ENCODE measurements around the gene MOK.
A peak's percentile ranks its signal among the peaks of the same experiment; 100 is the strongest.

Gene MOK

DNA sequence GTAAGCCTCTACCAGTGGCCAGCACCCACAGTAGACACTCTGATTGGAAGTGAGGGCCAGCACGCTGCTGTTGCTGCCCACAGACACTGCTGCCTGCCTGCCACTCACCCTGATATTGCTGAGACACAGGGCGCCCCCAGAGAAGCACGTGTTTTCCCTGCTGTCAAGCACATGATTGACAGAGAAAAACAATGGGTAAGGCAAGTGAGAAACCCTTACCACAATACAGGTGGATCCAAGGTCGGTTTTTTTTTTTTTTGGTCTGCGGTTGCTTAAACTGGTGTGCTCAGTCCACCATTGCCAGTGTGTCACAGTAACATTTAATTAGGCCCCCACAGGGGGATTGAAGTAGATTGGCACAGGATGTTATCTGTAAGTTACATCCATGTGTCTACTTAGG, 99.4 kb downstream of the MOK start:
- no peak for DNase-seq (ENCODE audit: low spot score)

DNA sequence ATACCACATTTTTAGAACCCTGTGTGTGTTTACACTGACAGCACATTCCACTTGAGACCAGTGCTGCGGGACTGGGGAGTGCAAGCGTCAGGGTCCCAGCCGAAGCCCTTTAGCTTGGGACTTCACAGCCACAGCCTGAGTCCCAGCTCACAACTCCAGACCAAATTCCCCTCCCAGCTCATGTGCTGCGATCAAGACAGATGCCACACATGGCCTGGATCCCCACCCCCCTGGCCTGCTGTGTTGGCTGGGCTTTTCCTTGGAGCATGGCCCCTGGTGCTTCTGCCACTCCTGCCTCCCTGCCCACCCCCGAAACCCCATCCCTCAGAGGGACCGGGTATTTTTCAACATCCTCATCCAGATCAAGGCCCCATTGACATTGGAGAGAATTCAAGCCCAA, 101.6 kb downstream of the MOK start:
- DNase-seq (ENCODE audit: low spot score) = no peak

DNA sequence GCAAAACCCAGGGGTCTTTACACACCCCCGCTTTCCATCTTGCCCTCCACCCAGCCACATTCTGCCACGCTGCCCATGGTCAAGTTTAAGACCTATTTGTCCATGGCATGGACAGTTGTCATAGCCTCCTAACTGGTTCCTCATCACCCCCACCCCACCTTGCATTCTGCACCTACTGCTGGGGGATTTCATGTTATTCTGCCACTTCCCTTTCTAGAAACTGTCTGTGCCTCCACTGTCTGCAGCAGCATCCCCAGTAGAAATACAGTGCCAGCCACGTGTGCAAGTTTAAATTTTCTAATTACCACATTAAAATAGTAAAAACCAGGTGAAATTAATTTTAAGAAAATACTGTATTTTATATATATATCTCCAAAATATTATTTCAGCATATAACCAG, 102.0 kb downstream of the MOK start:
- no peak for DNase-seq (ENCODE audit: low spot score)

DNA sequence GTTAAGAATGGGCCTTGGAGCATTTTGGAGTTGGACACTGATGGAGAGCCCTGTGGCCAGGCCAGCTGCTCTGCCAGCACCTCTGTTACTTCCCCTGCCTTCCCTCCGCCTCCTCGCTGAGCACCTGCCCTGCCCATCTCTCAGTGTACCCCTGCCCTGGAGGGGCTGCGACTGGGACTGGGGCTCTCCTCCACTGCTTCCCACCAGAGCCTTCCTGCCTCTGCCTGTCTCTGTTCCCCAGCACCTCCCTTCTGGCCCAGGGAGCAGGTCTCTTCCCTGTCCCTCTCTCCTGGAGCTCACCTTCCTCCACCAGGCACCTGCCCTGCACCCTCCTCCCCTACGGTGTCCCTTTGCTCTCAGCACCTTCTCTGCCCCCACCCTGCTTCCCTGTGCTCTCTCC, 103.2 kb downstream of the MOK start:
- DNase-seq (ENCODE audit: low spot score) = no peak

DNA sequence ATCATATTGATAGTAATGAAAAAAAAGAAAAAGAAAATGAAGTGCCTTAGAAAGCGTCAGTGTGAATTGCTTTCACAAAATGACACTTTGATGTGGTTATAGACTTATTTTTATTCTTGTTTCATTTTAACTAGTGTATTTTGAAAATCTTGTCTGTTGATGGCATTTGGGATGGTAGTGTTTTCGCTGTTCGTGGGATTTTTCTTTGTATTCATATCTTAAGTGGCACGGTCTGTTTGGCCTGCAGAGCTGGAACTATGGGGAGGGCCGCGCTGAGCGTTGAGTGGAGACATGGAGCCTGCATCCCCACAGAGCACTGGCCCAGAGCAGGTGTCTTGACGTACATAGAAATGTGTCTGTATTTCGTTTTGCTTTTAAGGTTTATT, 103.6 kb downstream of the MOK start:
- DNase-seq (ENCODE audit: low spot score) = no peak

DNA sequence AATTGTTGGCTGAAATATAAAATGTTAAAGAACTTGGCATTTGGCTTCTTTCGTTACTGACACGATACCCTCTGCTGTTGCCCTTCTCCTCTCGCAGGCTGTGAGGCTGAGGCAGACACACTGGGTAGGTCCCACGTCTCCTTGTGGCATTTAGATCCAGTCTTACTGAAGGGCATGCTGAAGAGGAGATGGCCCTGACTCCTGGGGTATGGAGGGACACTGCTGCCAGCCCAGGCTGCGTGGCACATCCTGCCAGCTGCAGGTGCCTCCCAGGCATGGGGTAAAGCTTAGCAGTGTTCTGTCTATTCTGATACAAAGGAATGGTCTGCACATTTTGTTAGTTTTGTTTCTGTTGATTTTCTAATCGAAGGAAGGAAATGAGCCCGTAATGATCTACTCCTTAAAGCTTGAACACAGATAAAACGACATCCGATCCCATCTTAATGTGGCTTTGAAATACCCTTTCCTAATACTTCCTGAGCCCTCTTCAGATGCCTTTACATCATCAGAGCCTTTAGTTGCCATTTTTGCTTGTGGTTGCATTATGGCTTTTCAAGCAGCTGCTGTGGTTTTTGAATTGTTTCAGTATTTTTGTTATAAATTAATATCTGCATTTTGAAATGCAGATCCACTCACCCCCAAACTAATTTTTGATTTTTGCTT, 104.1 kb downstream of the MOK start:
- no peak for DNase-seq (ENCODE audit: low spot score)

DNA sequence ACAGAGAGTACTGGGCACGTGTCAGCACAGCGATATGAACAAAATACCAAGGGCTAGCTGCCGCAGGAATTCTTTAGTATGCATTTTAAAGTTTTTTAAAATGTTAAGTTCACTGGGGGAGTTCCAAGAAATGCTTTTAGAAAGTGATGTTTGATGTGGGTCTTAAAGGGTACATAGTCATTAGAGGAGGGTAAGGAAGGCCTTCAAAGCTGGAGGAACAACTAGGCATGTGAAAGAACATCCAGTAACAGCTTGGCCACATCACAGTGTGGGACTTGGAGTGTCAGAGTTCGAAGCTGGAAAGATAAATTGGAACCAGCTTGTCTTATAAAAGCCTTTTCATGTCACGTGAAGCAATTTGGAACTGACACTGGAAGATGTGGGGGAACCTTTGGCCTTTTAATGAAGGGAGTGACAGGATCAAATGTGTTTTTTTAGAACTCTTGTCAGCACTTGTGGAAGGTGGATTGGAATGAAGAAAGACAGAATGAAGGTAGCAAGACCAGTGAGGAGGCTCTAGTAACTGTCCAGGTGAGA, 107.6 kb downstream of the MOK start:
- DNase-seq (ENCODE audit: low spot score) = no peak

DNA sequence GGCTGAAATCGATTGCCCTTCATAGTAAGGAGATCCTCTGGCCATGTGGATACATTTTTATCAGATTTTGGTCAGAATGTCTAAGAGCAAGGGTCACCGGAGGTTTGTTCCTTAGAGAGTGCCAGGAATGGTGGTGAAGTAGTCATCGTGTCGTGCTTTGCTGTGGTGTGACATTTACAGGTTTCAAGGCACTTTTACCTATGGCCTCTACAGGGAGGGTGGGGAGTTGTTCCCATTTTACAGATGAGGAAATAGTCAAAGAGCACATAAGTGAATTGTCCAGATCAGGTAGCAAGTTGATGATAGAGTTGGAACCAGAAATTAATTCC, 108.1 kb downstream of the MOK start:
- DNase-seq (ENCODE audit: low spot score) = no peak

DNA sequence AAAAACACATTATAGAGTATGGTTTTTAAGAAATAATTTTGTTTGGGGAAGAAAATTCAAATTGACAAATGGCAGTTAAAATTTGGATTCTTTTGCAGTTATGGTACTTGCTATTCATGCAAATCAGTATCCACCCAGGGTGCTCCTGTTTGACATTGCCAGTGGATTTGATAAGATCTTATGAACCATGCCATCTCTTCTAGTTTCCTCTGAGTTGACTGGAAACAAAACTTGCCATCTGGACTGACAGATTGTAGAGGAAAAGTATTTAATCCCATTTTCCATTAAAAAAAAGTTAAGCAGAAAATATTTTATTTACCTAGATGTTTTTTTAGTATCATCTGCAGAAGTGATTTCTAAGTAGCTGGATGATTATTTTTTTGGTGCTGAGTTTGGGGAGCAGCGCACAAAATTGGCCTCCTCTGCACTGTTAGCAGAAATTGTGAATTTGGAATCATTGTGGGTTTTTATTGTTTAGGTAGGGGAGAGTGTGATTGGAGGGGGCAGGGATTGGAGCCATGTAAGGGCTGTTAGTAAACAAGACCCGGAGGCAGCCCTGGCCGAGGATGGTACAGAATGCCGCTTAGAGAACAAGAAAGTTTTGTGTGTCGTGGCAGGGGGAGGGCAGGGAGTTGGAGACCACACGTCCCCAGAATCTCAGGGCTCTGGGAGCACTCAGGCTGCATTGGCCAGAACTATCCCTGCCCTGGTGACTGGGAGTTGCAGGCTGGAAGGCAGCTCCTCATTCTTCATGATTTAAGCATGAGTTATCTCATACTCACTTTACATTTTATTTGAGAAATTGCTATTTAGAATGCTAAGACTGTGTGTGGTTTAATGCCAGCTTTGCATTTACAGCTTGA, 108.7 kb downstream of the MOK start:
- DNase-seq (ENCODE audit: low spot score) = peak; percentile 97

DNA sequence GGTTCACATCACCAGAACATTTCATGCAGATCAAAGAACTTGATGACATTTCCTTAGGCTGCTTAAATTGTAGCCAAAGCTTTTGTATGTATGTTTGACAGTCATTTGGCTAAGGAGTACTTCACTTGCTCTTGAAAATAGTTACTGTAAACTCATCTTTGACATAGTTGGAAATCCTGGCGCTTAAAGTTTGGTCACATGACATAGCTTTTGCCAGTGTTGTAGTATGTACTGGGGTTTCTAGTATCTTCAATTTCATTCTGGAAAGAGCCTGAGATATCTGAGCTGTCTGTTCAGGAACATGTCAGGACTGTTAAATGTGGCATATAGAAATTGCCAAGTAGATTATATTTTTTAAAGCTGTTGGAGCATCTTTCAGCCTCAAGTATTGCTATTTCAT, 109.5 kb downstream of the MOK start:
- DNase-seq (ENCODE audit: low spot score) = no peak

DNA sequence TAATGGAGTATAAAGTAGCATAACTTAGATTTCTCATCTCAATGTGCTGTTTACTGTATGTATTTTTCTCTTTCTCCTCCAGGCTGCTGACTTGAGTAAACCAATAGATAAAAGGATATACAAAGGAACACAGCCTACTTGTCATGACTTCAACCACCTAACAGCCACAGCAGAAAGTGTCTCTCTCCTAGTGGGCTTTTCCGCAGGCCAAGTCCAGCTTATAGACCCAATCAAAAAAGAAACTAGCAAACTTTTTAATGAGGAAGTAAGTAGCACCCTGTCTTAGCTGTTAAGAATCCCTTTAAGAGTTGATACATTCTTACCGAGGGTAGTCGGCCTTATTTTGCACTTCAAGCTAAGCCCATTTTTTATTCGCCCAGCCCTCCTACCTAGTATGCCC, 110.1 kb downstream of the MOK start:
- no peak for DNase-seq (ENCODE audit: low spot score)

DNA sequence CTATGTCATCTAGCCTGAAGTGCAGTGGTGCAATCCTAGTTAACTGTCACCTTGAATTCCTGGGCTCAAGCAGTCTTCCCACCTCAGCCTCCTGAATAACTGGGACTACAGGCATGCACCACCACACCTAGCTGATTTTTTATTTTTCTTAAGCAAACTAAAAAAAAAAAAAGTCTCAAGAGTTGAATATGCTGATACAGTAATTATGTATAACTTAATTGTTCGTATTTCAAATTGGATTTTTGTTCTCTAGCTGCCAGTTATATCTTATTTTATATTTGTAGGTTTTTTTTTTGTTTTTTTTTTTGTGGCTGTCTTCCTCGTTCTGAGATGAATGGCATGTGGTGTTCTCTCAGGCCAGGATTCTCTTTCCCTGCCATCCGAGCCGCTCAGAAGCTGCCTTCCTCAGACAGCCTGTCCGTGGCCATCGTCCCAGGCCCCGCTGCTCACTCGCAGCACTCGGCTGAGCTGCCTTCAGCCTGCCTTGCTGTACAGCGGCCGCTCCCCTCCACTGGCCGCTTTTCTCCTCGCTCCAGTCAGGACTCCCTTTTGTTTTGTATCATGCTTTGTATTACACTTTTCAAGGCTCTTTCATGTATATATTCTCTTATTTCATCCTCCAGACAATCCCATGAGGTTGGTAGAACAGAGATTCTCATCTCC, 112.0 kb downstream of the MOK start:
- peak; percentile 58 for DNase-seq (ENCODE audit: low spot score)

DNA sequence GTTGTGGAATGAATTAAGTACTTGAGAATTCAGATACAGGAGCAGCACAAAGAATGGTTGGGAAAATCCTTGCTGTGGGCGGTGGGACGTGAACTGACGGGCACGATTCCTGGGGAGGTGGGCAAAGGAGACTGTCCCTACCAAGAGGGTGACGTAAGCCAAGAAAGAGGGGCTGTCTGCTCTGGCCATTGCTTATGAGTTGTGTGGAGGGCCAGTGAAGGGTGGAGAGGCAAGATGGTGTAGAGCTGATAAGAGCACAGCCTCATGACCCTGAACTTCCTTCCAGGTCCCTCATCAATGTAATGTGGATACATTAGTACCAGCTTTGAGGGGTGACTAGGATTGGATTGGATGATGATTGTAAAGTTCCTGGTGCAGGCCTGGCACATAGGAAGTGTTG, 115.1 kb downstream of the MOK start:
- no peak for DNase-seq (ENCODE audit: low spot score)

DNA sequence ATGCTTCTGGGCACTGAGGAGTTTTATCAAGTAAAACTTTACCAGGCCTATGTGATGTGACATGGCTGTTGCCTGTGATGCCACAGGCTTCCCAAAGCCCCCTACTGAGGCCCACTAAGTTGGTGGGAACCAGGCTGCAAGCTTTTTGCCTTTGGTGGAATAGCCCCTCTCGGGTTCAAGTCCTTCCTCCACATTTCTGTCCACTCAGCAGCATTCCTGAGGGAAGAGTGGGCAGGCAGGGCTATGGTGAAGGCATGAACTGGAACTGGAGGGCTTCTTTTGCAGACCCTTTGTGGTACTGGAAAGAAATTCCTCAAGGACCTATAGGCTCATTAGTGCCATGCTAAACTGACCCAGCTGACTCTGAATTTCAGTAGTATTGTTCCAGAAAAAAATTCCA, 116.8 kb downstream of the MOK start:
- DNase-seq (ENCODE audit: low spot score) = no peak

DNA sequence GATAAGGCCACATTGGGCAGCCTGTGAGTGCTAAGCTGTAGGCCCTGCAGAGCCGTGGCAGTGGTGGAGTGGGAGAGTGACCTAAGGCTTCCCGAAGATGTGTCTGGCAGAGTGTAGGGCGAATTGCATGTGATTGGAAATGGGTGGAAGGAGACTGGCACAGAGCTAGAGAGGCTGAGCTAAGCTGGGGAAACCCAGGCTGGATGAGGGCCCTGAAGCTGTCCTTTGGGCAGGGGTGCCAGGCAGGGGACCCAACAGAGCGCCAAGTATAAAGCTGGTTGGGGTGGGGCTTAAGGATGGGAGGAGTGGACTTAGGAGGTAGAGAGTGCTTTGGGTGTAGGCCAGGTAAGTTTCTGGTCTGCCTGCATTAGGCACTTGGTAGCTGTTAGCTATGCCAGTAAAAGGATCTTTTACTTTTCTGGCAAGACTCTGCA, 117.4 kb downstream of the MOK start:
- no peak for DNase-seq (ENCODE audit: low spot score)

DNA sequence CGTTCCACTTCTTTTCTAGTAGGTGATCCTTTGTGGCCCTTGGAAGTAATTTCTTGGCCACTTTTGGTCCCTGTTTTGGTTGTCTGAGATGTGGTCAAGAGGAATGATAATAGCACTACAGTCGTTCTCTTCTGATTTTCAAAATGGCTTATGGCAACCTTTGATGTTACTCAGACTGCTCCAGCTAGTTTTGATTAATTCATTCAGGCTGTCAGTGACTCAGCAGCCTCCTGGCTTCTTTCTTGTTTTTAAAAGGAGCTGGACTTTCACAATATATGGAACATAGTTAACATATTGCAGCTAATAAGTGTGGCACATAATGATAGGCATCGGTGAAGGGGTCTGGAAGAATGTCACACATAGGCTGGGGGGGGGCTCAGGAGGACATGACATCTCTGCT, 117.9 kb downstream of the MOK start:
- DNase-seq (ENCODE audit: low spot score) = no peak

DNA sequence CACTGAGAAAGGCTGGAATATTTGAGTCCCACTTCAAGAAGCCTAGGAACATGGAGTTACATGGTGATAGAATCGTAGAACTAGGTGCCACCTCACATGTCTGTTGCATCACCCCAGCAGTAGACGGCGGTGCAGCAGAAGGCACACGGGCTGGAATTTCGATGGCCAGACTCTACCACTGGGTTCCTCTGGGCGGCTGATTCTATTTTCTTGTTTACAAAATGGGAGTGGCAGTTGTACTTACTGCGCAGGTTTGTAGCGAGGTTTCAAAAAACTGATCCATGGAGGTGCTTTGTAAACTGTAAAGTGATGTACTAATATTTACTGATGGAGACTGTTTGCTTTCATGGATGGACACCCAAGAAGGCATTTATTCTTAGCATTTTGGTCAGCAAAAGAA, 119.6 kb downstream of the MOK start:
- no peak for DNase-seq (ENCODE audit: low spot score)

DNA sequence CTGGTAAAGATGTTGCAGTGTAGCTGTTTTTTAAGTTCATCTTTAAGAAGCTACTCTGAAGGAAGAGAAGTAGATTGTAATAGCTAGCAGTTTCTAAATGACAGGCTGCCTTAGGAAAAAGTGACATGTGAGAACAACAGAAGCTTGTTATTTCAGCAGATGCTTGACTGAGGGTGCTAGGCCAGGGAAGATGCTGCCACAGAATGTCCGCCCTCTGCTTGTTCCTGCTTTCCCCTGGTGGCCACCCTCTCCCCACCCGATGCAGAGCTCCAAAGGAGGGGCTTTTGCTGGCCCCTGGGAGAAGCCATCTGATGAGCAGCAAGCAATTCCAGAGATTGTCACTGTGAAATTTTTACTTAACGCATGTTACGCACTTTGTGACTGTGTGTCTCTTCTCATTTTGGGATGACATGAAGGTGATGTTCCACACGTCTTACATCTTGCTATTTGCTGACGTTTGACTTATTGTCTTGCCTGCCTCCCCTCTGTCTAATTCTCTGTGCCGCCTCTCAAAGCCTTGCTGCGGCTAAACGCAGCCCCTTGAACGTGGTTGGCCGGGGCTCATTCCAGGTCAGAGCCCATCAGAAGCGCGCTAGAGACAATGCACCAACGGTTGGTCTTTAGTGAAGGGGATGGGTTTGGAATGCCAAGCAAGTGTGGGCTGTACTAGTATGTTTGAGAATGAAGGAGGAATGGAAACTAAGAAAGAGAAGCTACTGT, 120.5 kb downstream of the MOK start:
- peak; percentile 79 for DNase-seq (ENCODE audit: low spot score)

DNA sequence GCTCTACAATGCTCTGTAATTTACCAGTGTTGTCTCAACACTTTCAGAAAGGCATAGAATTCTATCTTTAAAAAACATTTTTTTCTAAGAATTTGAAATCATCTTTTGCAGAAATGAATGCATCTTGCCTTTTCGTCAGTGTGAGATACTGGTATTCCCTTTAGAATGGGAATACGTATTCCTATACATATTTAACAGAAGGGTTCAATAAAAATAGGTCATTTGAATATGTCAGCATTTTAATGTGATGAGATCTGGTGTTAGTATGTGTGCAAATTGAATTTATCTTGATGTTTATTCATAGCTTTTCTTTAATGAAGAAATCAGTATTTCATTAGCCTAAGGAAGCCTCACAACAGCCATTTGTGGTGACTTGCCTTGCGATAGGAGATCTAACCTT, 121.1 kb downstream of the MOK start:
- no peak for DNase-seq (ENCODE audit: low spot score)

DNA sequence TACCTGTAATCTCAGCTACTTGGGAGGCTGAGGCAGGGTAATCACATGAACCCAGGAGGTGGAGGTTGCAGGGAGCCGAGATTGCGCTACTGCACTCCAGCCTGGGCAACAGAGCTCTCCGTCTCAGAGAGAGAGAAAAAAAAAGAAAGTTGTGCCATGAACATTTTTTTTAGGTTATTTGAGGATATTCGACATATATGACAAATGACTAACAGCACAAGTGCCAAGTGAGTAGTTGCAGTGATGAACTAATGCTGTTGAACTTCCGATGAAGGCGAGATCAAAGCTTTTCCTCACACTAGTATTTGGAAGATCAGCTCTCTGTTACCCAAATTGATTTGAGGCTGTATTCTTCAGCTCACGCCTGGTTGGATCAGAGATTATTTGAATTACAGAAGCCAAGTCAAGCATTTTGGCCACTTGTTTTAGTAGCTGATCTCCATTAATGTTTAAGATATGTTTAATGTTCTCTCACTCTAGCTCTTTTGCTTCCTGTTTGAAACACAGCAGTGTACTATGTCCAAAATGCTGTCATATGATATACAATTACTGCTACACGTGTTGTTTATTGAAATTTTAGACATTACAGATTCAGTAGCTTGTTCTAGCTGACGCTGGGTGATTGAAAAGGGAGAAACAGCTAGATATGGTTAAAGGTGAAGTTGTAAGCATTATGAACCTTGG, 121.9 kb downstream of the MOK start:
- no peak for DNase-seq (ENCODE audit: low spot score)

DNA sequence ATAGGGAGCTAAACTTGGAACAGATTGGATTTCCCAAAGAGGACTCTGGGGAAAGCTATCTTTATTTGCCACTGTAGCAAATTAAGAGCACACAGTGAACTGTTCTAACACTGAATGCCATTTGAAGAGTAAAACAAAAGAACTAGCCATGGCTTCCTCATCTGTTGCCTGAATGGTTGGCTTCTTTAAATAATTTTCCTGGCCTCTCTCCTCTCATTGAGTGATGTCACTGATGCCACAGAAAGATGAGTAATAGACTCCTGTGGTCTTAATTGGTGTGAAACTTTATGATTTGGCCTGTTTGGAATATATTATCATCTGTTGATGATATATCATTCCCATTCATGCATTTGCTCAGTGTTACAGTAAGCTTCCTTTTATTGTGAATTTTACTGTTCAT, 122.8 kb downstream of the MOK start:
- no peak for DNase-seq (ENCODE audit: low spot score)

DNA sequence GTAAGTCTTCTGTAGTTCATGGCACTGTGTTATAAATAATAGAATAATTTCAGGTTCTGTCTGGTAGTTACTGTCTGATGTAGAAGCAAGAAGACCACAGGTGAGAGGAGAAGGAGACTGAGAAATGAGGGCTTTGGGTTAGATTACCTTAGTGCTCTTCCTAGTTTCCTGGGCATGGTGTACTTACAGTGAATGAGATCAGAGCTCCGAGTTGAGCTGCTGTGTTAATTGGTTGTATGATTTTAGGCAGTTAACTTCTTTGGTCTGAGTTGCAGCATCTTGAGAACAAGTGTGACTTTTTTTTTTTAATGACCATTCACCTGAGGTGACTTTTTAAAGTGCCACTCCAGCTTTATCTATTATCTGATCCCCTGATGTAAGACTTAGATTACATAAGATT, 123.8 kb downstream of the MOK start:
- DNase-seq (ENCODE audit: low spot score) = no peak

All from putamen (tissue), 1 donor.